Fibroblast of pulmonary artery (primary cell): ENCODE measurements around the gene STATH.

Experiments used
- DNase-seq: peaks from one replicate; pipeline ENCODE4 v3.0.0-alpha.2; 2010; ENCODE audit warnings: low read depth
- H3K4me3 ChIP-seq: replicated peaks from 2 replicates; pipeline ENCODE4 v1.5.1; 2011; ENCODE audit warnings: low read depth, mild to moderate bottlenecking, control low read depth, low read length, moderate library complexity
- TF ChIP-seq, protein P1 (sequence below): IDR thresholded peaks from 2 replicates; pipeline ENCODE4 v1.5.1; 2011; ENCODE audit warnings: mild to moderate bottlenecking, control low read depth, low read length, inconsistent platforms; ENCODE audit errors: missing control alignments

The STATH gene, protein sequence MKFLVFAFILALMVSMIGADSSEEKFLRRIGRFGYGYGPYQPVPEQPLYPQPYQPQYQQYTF

DNA sequence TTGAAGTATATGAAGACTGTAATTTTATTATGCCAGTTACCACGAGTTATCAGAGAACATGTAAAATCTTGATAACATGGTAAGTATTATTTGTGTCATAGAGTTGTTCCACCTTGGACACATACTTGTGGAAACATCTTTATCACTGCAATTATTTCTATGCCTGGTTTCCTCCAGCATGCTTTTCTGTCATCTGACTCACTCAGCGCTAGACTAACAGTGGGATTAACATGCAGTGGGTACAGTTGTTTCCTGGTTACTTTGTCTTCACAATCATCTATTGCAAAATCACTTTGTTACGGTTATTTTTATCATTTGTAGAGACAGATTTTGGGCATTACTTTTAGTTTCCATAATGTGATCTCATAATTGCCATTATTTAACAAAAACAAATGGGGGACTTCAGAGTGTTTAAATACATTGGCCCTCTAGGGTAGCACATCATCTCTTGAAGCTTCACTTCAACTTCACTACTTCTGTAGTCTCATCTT lies at the start of gene STATH:
STATH (plus strand) TSS at position 441 of the 491 bp plus-strand sequence. CDS start 2,472 bp downstream, outside the sequence.
- TF ChIP-seq, protein P1, sequence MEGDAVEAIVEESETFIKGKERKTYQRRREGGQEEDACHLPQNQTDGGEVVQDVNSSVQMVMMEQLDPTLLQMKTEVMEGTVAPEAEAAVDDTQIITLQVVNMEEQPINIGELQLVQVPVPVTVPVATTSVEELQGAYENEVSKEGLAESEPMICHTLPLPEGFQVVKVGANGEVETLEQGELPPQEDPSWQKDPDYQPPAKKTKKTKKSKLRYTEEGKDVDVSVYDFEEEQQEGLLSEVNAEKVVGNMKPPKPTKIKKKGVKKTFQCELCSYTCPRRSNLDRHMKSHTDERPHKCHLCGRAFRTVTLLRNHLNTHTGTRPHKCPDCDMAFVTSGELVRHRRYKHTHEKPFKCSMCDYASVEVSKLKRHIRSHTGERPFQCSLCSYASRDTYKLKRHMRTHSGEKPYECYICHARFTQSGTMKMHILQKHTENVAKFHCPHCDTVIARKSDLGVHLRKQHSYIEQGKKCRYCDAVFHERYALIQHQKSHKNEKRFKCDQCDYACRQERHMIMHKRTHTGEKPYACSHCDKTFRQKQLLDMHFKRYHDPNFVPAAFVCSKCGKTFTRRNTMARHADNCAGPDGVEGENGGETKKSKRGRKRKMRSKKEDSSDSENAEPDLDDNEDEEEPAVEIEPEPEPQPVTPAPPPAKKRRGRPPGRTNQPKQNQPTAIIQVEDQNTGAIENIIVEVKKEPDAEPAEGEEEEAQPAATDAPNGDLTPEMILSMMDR = no peak
- no peak within 1 kb of the TSS for H3K4me3 ChIP-seq
- DNase-seq = peak; percentile 71

DNA sequence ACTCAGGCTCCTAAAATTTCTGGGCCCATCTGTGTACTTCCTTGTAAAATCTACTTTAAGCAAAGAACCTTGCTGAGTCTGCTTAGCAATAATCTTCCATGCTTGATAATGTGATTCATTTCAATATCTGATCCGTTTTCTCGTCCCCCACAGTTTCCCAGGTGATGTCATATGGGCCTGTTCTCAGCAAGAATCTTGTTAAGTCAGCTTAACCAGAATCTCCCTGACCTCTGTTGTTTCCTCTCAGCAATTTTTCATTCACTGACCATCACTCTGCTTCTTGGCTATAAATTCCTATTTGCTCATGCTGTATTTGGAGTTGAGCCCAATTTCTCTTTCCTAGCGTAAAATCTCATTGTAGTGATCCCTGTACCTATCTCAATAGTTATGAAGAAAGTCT lies 44.2 kb upstream of the STATH start:
- TF ChIP-seq, protein P1 = no peak
- peak; percentile 11 for DNase-seq
- H3K4me3 ChIP-seq = no peak overlapping the region

DNA sequence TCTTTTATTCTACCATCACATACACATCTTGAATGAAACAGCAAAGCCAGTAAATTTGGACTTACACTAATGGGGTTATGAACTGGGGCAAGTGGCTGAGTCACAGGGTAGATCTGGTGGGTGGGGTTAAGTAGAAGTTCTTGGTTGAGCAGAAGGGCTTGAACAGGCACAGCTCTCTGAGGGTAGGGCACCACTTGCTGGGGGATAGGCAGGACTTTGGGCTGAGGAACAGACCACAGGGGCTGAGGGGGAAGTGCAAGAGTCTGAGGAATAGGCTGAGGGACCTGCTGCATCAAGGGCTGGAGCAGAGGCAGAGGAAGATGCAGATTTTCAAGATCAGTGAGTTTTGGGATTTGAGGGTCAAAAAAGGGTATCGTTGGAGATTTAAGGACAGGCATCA lies 38.6 kb upstream of the STATH start:
- no peak overlapping the region for H3K4me3 ChIP-seq
- TF ChIP-seq, protein P1 = no peak
- DNase-seq = no peak

DNA sequence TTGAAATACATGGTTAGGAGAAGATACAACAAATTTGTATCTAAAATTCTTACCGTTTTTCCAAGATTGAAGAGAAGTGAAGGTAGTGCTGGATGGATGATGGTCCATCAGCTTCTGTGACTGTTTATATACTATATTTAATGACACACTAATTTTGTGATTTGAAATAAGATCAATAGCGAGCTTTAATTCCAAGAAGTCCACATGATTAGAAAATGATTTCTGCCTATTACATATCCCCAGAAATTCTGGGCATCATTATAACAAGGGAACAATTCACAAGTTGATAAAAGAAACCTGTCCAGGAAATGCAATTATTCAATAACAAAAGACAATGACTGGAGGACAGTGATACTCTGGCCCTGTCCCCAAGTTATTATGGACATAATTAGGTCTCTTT lies 30.1 kb upstream of the STATH start, which contains the start of gene CSN2:
CSN2 (minus strand) TSS at position 101 of the 400 bp plus-strand sequence. CDS start 4,733 bp downstream, outside the sequence.
- TF ChIP-seq, protein P1 = no peak
- DNase-seq = no peak
- no peak within 1 kb of the TSS for H3K4me3 ChIP-seq

DNA sequence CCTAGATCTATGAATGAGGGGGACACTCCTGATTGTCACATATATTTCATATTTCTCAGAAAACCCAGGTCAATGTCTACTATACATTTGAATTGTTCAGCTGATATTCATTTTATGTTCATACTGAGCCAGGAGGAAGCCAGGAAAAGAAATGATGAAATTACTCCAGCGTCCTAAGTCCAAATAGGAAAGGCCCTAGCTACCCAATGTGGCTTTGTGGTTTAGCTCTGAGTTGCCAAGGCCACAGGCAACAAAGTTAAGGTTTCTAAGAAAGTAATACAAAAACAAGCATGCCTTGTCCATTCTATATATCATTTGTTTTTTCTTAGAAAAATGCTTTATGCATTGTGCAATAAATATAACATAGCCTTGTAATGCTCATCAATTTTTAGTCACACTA lies 25.7 kb upstream of the STATH start:
- peak; percentile 6 for DNase-seq
- TF ChIP-seq, protein P1 = no peak
- no peak overlapping the region for H3K4me3 ChIP-seq

DNA sequence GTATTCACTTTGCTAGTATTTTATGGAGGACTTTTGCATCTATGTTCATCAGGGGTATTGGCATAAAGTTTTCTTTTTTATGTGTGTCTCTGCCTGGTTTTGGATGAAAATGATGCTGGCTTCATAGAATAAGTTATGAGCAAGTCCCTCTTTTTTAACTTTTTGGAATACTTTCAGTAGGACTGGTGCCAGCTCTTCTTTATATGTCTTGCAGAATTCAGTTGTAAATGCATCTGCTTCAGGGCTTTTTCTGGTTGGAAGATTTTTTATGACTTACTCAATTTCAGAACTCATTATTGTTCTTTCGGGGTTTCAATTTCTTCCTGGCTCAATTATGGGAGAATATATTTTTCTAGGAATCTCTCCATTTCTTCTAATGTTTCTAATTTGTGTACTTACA lies 21.1 kb upstream of the STATH start:
- no peak overlapping the region for H3K4me3 ChIP-seq
- no peak for DNase-seq
- TF ChIP-seq, protein P1 = no peak

DNA sequence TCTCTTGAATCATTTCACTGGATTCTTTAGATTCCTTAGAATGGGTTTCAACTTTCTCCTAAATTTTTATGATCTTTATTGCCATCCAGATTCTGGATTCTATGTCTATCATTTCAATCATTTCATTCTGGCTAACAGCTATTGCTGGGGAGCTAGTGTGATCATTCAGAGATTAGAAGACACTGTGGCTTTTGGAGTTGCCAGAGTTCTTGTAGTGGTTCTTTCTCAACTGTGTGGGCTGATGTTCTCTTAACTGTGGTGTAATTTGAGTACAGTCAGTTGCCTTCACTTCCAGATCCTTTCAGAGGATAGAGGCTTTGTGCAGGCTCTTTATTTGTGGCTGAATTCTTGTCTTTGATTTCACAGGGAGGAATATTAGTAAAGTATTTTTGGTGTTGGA lies 18.2 kb upstream of the STATH start:
- peak; percentile 23 for DNase-seq
- no peak overlapping the region for H3K4me3 ChIP-seq
- TF ChIP-seq, protein P1 = no peak
